Measurements from ENCODE around the gene SH3GL2.

DNA sequence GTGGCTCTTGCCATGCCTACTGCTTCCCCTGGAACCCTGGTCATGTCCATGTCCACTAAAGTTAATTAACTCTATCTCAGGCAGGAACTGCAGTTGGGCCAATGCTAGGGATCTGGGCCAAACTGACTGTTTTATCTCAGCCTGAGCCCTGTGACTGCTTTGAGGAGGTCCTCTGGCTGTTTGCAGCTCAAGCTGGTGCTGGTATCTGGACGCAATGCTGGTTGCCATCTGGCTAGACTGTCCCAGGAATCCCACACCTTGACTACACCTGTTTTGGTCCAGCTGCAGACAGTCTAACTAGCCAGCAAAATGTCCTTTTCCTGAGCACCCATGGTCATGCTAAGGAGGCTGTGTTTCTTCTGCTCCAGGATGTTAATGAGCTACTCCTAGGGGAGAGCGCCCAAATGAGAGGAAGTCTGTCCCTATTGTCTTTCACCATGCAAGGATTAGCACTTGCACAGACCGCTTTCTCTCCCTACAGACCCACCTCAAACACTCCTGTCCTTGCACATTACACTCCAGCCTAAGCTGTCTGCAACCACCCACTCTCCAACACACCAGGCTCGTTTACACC is 251.0 kb downstream of the SH3GL2 start:
- TF ChIP-seq YY1 (IDR thresholded peaks at IDR 0.05; ENCODE audit: low read depth) (no peak), EP300 (IDR thresholded peaks at IDR 0.05; ENCODE audit: borderline replicate concordance) (no peak), TAF1 (IDR thresholded peaks at IDR 0.05; ENCODE audit: low read depth) (no peak), FOXM1 (IDR thresholded peaks at IDR 0.05; ENCODE audit: borderline replicate concordance, low read depth) (no peak), ZBTB7A (IDR thresholded peaks at IDR 0.05; ENCODE audit: low read depth) (no peak), TCF12 (IDR thresholded peaks at IDR 0.05; ENCODE audit: low read depth) (no peak), EGR1 (IDR thresholded peaks at IDR 0.05) (no peak), CEBPB (IDR thresholded peaks at IDR 0.05) (no peak), MAX (IDR thresholded peaks at IDR 0.05) (no peak)
- TF ChIP-seq, protein P1, sequence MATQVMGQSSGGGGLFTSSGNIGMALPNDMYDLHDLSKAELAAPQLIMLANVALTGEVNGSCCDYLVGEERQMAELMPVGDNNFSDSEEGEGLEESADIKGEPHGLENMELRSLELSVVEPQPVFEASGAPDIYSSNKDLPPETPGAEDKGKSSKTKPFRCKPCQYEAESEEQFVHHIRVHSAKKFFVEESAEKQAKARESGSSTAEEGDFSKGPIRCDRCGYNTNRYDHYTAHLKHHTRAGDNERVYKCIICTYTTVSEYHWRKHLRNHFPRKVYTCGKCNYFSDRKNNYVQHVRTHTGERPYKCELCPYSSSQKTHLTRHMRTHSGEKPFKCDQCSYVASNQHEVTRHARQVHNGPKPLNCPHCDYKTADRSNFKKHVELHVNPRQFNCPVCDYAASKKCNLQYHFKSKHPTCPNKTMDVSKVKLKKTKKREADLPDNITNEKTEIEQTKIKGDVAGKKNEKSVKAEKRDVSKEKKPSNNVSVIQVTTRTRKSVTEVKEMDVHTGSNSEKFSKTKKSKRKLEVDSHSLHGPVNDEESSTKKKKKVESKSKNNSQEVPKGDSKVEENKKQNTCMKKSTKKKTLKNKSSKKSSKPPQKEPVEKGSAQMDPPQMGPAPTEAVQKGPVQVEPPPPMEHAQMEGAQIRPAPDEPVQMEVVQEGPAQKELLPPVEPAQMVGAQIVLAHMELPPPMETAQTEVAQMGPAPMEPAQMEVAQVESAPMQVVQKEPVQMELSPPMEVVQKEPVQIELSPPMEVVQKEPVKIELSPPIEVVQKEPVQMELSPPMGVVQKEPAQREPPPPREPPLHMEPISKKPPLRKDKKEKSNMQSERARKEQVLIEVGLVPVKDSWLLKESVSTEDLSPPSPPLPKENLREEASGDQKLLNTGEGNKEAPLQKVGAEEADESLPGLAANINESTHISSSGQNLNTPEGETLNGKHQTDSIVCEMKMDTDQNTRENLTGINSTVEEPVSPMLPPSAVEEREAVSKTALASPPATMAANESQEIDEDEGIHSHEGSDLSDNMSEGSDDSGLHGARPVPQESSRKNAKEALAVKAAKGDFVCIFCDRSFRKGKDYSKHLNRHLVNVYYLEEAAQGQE (IDR thresholded peaks at IDR 0.05; ENCODE audit: low read depth) = no peak
- TF ChIP-seq, protein P2, sequence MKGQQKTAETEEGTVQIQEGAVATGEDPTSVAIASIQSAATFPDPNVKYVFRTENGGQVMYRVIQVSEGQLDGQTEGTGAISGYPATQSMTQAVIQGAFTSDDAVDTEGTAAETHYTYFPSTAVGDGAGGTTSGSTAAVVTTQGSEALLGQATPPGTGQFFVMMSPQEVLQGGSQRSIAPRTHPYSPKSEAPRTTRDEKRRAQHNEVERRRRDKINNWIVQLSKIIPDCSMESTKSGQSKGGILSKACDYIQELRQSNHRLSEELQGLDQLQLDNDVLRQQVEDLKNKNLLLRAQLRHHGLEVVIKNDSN (IDR thresholded peaks at IDR 0.05) = no peak
